A204.1 (cell line): ENCODE measurements around the gene TBC1D2B.

ENCODE experiments used
- FAIRE-seq: peaks from 2 replicates; lab custom pipeline; 2012; peaks lifted over from hg19 to GRCh38; lab: Jason Lieb, UNC

Gene TBC1D2B

GRCh38 chr15:78093242-78094020, 15.9 kb upstream of the TBC1D2B start:
- no peak for FAIRE-seq

DNA sequence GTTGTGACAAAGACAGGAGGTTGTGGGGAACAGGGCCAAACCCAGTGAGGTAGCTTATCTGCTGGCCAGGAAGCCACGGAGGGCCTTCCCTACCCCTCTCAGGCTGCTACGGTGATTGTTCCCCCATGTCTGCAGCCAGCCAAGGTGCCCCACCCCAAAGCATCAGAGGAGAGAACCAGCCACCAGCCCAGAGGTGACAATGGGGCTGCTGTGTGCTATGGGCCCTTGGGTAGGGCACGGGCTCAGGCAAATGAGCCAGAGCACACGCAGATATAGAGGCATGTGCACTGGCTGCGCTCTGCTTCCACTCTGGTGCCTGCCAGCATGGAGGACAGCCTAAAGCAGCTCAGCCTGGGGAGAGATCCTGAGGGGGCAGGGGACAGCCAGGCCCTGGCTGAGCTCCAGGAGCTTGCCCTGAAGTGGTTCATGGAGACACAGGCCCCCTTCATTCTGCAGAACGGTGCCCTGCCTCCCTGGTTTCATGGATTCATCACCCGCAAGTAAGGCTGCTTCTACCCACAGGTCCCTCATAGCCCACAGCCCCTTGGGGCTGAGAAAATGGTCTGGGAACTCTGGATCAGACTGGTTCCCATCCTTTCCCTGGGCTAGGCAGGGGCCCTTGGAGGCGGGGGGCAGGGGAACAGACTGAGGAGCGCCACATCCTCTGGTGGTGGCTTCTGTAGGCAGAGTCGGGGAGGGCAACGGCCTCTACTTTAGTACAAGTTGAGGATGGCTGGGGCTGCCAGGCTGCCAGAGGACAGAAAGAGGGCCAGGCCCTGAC, 14.9 kb upstream of the TBC1D2B start, which contains the start of gene SH2D7:
TSS of gene SH2D7 (plus strand) at position 301 of the 781 bp plus-strand sequence. CDS start at position 325, 24 bp downstream.
- no peak for FAIRE-seq

- no peak for FAIRE-seq
Observed at GRCh38 chr15:78090422-78091063, 13.0 kb upstream of the TBC1D2B start.

DNA sequence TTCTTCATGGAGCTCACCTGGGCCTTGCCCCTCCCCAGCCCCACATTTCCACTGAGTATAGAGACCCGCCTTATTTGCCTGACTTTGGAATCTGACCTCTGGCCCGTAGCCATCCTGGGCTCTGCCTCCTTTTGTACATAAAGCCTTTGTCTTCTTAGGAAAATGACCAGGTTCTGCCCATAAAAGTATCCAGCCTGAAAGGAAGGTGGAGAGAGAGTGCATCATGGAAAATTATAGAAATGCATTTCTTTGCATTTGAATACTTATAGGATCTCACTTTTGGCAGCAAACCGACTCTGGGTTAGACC, 11.2 kb upstream of the TBC1D2B start:
- no peak for FAIRE-seq

- no peak for FAIRE-seq
Observed at GRCh38 chr15:78087951-78088772, 10.7 kb upstream of the TBC1D2B start.

GRCh38 chr15:78085928-78086327, 8.4 kb upstream of the TBC1D2B start:
- FAIRE-seq: no peak

GRCh38 chr15:78084449-78084750, 6.9 kb upstream of the TBC1D2B start:
- no peak for FAIRE-seq

- no peak for FAIRE-seq
Observed at GRCh38 chr15:78083687-78084448, 6.4 kb upstream of the TBC1D2B start.

DNA sequence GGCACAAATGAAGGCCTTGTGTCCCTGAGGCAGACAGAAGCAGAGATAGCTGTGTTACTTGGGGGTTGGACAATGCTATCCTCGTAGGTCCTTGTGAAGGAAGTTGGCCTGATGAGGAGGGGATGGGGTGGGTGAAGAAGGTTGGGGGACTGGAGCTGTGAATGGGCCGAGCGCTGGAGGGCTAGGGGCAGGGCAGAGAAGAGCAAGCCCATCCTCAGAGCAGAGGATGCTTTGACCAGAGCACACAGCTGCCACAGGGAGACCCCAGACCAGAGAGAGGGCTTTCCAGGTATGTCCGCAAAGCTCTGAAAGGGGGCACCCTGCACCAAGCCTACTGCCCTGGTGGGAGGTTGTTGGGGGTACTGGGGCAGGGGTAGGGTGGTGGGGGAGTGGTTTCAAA, 5.7 kb upstream of the TBC1D2B start:
- FAIRE-seq: no peak

DNA sequence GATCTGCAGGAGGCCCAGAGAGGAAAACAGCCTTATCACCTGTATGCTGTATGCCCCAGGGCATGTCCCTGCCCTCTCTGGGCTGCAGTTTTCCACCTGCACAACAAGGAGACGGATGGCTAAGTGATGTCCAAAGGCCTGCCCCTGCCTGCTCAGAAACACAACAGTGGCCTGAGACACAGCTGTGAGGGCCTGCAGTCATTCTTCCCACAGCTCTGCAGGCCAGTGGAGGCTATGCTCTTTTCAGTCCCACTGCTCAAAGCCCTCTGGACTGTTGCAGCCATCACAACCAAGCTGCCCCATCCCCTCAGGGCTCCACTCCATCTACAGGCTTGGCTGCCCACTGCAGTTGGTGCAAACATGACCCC, 5.2 kb upstream of the TBC1D2B start:
- no peak for FAIRE-seq

- no peak for FAIRE-seq
Observed at GRCh38 chr15:78082106-78082742, 4.7 kb upstream of the TBC1D2B start.

DNA sequence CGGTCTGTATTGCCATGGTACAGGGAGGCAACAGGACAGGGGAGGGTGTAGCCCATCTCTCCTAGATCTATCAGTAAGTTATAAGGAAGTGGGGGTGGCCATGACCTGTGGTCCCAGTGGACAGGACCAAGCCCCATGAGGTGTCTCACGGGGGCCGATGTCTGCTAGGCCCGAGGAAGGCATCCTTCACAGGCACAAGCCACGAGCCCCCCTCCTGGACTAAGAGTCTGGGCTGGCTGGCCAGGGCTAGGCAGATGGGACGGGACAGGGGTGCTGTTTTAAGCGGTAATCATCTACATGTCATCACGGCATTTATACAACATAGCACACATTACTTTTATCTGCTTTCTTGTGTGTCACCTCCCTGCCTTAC, 2.6 kb upstream of the TBC1D2B start:
- no peak for FAIRE-seq

- no peak for FAIRE-seq
Observed at GRCh38 chr15:78079298-78080087, 2.0 kb upstream of the TBC1D2B start.

GRCh38 chr15:78077871-78078210, 330 bp upstream of the TBC1D2B start:
- FAIRE-seq: no peak

GRCh38 chr15:78076231-78077052, 1.1 kb downstream of the TBC1D2B start:
- FAIRE-seq: no peak

- FAIRE-seq: no peak
Observed at GRCh38 chr15:78075490-78076230, 1.9 kb downstream of the TBC1D2B start.

DNA sequence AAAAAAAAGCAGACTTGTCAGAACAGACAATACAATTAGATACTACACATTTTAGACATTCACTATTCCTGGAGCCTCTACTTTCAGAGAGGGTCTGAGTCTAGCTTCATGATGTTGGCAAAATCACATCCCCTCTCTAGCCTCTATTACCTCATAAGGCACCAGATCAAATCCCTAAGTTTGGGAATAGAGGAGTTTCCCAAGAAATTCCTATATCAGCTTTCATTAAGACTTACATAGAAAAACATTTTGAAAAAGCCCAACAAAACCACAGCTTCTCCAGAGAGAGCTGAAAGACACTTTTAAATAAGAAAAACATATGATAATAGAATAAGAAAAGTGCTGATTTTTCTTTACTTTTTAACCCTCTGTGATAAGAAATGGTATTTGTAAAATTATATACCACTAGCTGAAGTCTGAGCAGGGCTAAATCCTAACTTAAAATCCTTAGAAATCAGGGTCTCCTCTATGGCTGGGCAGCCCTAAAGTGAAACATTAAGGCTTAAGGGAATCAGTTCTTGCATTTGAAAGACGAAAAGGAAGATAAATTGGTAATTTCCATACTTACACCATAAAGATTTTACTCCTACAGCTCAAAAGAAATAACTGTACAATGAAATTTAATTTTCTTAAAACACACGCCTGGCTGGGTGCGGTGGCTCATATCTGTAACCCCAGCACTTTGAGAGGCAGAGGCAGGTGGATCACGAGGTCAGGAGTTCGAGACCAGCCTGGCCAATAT, 4.3 kb downstream of the TBC1D2B start:
- no peak for FAIRE-seq
